ENCODE measurements around the gene PRDM2.
A peak's percentile ranks its signal among the peaks of the same experiment; 100 is the strongest.

Gene PRDM2

DNA sequence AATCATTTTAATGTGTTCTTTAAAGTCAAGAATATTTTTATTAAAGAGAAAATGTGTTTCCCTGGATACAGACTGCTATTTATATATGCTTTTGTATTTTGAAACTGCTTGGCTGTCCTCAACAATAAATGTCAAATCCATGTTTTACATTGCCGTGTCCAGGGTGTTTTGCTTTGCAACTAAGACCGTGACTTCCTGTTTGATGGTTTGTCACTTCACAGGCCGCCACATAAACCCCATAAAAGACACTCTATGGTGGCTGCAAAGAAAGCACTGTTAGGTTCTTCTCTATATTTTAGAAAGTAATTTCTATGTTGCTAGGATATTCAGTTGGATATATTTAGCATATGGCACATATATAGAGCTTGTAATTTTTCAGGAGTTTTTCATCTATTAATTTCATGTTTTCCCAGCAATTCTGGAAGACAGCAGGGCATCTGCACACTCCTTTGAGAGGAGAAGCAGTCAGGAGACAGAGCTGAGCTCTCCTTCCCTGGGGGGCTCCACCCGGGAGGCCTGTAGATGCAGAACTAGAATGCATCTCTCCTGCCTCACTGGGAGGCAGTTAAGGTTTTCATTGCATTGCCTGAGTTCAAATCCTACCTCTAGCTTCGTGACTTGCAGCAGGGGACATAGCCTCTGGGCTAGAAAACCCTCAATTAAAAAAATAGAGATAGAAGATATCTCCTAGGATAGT lies 33.1 kb downstream of the PRDM2 start:
- DNase-seq (ENCODE audit: low read depth in 2 of 3, low spot score in 2 of 3): no peak

GRCh38 chr1:13733711-13734110 lies 33.7 kb downstream of the PRDM2 start:
- DNase-seq (ENCODE audit: low read depth in 2 of 3, low spot score in 2 of 3): no peak

DNA sequence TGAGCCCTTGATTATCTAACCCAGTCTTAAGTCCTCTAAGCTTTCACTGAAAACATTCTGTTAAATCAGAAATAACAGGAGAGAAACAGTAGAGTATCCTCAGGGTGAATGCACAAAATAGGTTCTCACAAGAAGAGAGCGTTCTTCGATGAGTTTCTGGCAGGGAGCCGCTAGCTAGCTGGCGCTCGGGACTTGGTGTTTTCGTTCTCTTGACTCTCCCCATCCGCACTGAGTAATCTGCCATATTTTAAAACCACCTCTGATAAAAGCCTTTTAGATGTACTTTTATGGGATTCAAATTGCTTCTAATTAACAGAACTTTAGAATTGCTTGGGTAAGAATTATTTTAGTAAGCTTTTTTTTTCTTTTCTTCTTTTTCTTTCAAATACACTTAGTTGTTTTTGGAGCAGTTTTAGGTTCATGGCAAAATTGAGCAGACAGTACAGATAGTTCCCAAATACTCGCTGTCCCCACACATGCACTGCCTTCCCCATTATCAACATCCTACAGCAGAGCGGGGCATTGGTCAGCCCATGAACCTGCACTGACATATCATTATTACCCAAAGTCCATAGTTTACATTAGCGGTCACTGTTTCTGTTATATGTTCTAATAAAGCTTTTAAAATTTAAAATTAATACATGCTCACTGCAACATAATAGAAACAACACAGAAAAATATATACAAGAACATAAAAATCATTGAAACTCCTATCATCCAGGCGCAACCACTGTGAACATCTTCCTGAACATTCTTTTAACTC lies 35.4 kb downstream of the PRDM2 start:
- no peak for DNase-seq (ENCODE audit: low read depth in 2 of 3, low spot score in 2 of 3)

DNA sequence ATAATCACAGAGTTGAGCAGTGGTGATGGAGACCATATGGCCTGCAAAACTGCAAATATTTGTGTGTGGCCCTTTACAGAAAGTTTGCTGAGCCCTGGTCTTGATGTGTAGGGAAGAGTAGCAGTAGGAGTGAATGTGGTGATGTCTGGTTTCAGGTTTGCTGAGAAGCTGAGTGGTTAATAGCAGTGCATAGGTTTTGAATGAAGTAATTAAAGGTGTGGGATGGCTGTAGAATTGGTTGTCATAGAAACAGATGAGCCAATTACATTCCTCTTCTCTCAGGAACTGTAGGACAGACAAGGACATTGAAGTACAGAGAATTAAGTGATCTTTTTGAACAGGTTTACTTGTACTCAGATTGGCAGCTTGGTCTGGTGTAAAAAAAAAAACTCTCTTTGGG lies 37.4 kb downstream of the PRDM2 start:
- DNase-seq (ENCODE audit: low read depth in 2 of 3, low spot score in 2 of 3): no peak

DNA sequence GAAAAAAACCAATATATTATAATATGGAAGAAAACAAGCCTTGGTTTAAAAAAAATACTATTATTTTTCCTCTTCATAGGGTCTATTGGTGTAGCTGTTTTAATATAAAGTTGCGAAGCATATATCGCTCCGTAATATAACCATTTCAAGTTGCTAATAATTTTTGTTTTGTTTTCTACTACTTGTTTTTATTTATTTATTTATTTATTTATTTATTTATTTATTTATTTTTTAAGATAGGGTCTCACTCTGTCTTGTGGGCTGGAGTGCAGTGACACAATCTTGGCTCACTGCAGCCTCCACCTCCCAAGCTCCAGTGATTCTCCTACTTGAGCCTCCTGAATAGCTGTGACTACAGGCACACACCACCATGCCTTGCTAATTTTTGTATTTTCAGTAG lies 46.4 kb downstream of the PRDM2 start:
- no peak for DNase-seq (ENCODE audit: low read depth in 2 of 3, low spot score in 2 of 3)

GRCh38 chr1:13748610-13749505 lies 48.9 kb downstream of the PRDM2 start:
- DNase-seq (ENCODE audit: low read depth in 2 of 3, low spot score in 2 of 3): peak; percentile 87 to 90 (median 89)

DNA sequence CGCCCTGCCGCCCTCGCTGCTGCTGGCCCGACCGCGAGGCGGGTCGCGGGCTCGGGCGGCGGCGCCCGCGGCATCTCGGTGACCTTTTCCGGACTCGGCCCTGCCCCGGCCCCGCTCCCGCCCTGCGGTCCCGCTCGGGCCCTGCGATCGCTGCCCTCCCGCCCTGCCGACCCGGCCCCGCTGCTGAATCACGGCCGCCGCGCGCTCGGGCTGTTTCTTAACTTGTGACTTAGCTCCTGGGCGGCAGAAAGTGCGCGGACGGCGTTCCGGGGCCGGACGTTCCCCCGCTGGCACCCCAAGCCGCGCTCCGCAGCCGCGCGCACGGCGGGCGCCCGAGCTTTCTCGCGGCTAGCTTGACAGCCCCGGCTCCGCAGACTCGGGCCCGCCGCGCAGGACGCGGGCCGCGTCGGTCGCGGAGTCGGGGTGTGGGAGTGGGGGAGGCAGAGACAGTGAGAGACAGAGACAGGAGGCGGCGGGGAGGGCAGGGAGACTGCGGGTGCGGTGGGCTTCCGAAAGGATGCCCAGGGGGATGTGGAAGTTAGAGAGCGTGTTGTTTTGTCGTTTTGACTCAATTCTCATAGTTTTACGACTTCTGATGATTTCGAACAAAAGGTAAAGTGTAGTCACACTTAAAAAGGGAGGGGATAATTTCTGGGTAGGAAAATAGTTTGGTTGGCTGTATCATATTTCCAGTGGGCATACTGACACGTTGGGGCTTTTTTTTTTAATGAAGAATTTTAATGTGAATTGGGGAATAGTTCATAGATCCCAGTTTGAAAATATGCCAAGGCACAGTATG lies 49.8 kb downstream of the PRDM2 start:
- peak in 2 of 3 experiments; percentile 26 to 30 for DNase-seq (ENCODE audit: low read depth in 2 of 3, low spot score in 2 of 3)

- DNase-seq (ENCODE audit: low read depth in 2 of 3, low spot score in 2 of 3): no peak
Observed at GRCh38 chr1:13751458-13751871, 51.5 kb downstream of the PRDM2 start.

DNA sequence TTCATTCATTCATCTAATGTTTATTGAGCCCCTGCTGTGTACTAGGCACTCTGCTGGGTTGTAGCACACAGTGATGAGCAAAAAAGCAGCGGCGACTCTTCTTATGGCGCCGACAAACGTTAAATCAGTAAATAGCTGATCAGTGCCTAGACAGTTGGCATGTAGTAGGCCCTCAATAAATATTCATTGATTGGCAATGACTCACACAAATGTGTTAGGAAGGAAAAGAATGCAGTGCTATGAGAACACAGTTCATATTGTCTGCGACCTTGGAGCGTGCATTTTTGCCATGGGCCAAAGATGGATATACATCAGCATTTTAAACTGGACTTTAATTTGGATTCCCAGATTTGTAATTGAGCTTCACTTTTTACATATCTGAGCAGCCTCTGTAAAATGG lies 52.0 kb downstream of the PRDM2 start:
- no peak for DNase-seq (ENCODE audit: low read depth in 2 of 3, low spot score in 2 of 3)

DNA sequence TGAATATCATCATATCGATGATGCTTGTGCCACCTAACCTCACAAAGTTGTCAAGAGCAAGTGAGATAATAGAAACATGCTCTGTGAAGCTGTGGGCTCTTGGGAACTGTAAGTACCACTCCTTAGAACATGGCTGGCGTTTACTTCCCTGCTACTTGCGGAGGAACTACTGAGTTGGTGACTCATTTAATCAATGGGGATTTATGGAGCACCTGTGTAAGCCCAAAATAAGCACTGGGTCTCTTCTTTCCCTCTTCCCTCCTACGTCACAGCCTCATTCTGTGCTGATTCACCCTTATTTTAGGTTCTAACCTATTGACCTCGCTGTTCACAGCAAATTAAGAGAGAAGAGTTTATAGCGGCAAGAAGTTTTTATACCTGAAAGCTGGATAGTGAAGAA lies 52.9 kb downstream of the PRDM2 start:
- DNase-seq (ENCODE audit: low read depth in 2 of 3, low spot score in 2 of 3): no peak

GRCh38 chr1:13753636-13754402 lies 53.8 kb downstream of the PRDM2 start:
- no peak for DNase-seq (ENCODE audit: low read depth in 2 of 3, low spot score in 2 of 3)

DNA sequence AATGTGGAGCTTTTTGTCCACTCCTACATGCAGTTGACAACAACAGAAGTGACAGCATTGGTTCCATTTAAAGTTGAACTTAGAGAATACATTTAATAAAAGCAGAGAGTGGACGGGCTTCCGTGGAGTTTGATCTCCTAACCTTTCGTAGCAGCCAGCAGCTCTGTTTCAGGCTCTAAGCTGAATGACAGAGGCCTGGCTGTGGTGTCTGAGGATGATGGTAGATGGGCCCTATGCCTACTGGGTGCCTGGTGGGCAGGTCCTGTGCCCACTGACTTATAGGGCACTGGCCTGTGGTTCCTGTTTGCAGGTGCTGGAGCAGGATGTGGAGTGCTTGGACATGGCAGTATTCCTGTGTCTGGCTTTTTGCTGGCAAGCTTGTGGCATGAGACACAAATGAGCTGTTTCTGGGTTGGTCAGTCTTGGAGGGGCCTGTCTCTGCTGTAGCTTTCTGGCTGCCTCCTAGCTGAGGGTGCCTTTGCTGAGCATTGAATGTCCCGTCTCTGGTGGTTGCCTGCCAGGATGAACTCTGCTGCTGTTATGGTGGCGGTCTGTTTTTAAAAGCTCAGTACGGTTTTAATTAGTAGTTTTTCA lies 54.6 kb downstream of the PRDM2 start:
- DNase-seq (ENCODE audit: low read depth in 2 of 3, low spot score in 2 of 3): no peak

DNA sequence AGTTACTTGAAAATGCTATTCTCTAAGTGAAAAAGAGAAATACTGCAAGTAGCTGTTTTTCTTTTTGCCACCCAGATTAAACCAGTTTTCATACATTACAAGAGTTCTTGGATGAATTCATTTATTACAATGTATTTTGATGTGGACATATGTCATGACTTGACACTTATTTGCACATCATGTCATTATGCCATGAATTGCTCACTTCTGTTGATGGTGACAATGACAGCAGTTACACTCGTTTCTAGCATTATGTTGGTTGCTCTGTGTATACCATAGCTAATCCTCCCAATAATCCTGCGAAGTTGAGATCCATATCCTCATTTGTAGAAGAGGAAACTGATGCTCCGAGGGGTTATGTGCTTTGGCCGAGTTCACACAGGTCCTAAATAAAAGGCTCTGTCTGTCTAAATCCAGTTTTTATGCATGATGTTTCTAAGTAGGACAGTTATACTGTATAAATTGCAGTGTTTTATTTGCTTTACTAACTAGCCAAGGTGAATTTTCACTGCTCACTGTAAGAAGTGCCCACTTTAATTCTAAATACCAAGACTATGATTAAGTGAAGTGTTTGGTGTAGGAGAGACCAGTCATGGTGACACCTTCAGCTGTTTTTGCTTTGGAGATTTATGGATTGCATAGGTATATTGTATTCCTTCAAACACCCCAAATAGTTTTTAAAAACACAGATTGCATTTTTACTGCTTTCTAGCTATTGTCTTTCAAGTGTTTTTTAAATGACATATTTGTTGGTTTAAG lies 56.7 kb downstream of the PRDM2 start:
- no peak for DNase-seq (ENCODE audit: low read depth in 2 of 3, low spot score in 2 of 3)

- DNase-seq (ENCODE audit: low read depth in 2 of 3, low spot score in 2 of 3): no peak
Observed at GRCh38 chr1:13757693-13758092, 57.7 kb downstream of the PRDM2 start.

DNA sequence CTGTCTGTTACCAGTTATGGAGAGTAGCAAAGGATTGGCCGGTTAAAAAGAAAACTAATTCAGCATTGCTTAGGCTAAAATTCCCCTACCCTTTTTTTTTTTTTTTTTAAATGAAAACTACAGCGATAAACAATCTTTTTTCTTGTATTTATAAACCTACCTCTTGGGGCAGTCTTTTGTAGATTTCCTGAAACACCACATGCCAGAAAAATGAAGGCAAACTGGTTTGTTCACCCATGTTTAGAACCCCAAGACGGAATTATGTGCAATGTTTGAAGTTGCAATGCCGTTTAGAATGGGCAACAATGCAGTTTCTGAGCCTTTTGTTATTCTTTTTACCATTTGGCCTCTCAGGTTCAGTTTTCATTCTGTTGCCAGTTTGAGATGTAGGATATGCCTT lies 59.1 kb downstream of the PRDM2 start:
- no peak for DNase-seq (ENCODE audit: low read depth in 2 of 3, low spot score in 2 of 3)

GRCh38 chr1:13760340-13760739 lies 60.4 kb downstream of the PRDM2 start:
- DNase-seq (ENCODE audit: low read depth in 2 of 3, low spot score in 2 of 3): no peak

GRCh38 chr1:13760921-13761320 lies 60.9 kb downstream of the PRDM2 start:
- no peak for DNase-seq (ENCODE audit: low read depth in 2 of 3, low spot score in 2 of 3)

GRCh38 chr1:13761883-13762282 lies 61.9 kb downstream of the PRDM2 start:
- DNase-seq (ENCODE audit: low read depth in 2 of 3, low spot score in 2 of 3): no peak

GRCh38 chr1:13762642-13763041 lies 62.7 kb downstream of the PRDM2 start:
- DNase-seq (ENCODE audit: low read depth in 2 of 3, low spot score in 2 of 3): no peak

Measured in activated CD8-positive, alpha-beta memory T cell treated with anti-CD3 and anti-CD28 coated beads for 48 hours (primary cell).